GM23338 (cell line): ENCODE measurements around the gene C5orf58. TPM values are rescaled to one million over a fixed set of nuclear protein-coding genes. Genes with fewer than 3 reads are reported as not detected.

Experiments
- ATAC-seq: fragments of 200-7000 bp; cut with Tn5 transposase; 3 replicates; pipeline ENCODE4 v1.9.1; 2020
- DNase-seq: peaks from one replicate; pipeline ENCODE4 v3.0.0-alpha.2; 2015; ENCODE audit warnings: low spot score
- H2AFZ ChIP-seq: fragments of 200-600 bp; sonication (generic); 2 replicates; pipeline ENCODE4 v1.8.0; 2016; ENCODE audit warnings: antibody characterized with exemption, mild to moderate bottlenecking, moderate library complexity
- H3F3A ChIP-seq: fragments of 200-600 bp; sonication (generic); replicated peaks from 2 replicates; pipeline ENCODE4 v1.8.0; 2017; ENCODE audit warnings: antibody characterized with exemption, mixed run types, low read depth
- H3K27ac ChIP-seq: fragments of 200-600 bp; sonication (generic); 2 replicates; pipeline ENCODE4 v1.6.1; 2016; ENCODE audit warnings: low read depth
- H3K27me3 ChIP-seq: fragments of 200-600 bp; sonication (generic); 2 replicates; pipeline ENCODE4 v1.8.0; 2016; ENCODE audit warnings: mild to moderate bottlenecking, mixed run types, moderate library complexity; ENCODE audit not compliant: insufficient read depth
- H3K36me3 ChIP-seq: fragments of 200-600 bp; sonication (generic); 2 replicates; pipeline ENCODE4 v1.8.0; 2016; ENCODE audit warnings: mild to moderate bottlenecking; ENCODE audit not compliant: insufficient read depth
- H3K4me1 ChIP-seq: fragments of 200-600 bp; sonication (generic); 2 replicates; pipeline ENCODE4 v1.8.0; 2016; ENCODE audit warnings: mild to moderate bottlenecking, moderate library complexity; ENCODE audit not compliant: insufficient read depth
- H3K4me2 ChIP-seq: fragments of 200-600 bp; sonication (generic); 2 replicates; pipeline ENCODE4 v1.7.1; 2017; ENCODE audit warnings: mixed run types
- H3K4me3 ChIP-seq: fragments of 200-600 bp; sonication (generic); 2 replicates; pipeline ENCODE4 v1.6.1; 2016; ENCODE audit warnings: mixed run types
- H3K79me2 ChIP-seq: fragments of 200-600 bp; sonication (generic); replicated peaks from 2 replicates; pipeline ENCODE4 v1.8.0; 2017; ENCODE audit warnings: mild to moderate bottlenecking; ENCODE audit not compliant: insufficient read depth
- H3K9me2 ChIP-seq: fragments of 200-600 bp; sonication (generic); 2 replicates; pipeline ENCODE4 v1.8.0; 2017; ENCODE audit not compliant: insufficient read depth
- H4K20me1 ChIP-seq: fragments of 200-600 bp; sonication (generic); replicated peaks from 2 replicates; pipeline ENCODE4 v1.8.0; 2017; ENCODE audit warnings: mild to moderate bottlenecking; ENCODE audit not compliant: insufficient read depth
- H3K27ac Mint-ChIP-seq: 2 replicates; pipeline ENCODE4 v1.8.0; 2020; ENCODE audit warnings: inconsistent platforms, mild to moderate bottlenecking, moderate library complexity, mixed read lengths
- H3K27me3 Mint-ChIP-seq: 3 replicates; pipeline ENCODE4 v1.8.0; 2022; ENCODE audit warnings: low read depth, mild to moderate bottlenecking, moderate library complexity, mixed read lengths, inconsistent platforms; ENCODE audit not compliant: insufficient read depth, poor library complexity
- H3K36me3 Mint-ChIP-seq: 3 replicates; pipeline ENCODE4 v1.8.0; 2021; ENCODE audit warnings: low read depth, mild to moderate bottlenecking, inconsistent platforms, moderate library complexity, mixed read lengths
- H3K4me1 Mint-ChIP-seq: 3 replicates; pipeline ENCODE4 v1.8.0; 2020; ENCODE audit warnings: mild to moderate bottlenecking, inconsistent platforms, mixed read lengths
- H3K4me3 Mint-ChIP-seq: 3 replicates; pipeline ENCODE4 v1.8.0; 2021; ENCODE audit warnings: moderate library complexity, mild to moderate bottlenecking, inconsistent platforms, mixed read lengths
- H3K9me3 Mint-ChIP-seq: 3 replicates; pipeline ENCODE4 v1.8.0; 2020; ENCODE audit warnings: moderate library complexity, mild to moderate bottlenecking, inconsistent platforms, mixed read lengths
- CTCF ChIP-seq, 2 experiments: fragments of 200-600 bp in 1 of 2; sonication (generic) in 1 of 2; conservative IDR thresholded peaks; 2 replicates each; pipeline versions ENCODE4 v1.5.1 to v1.6.1; 2016 to 2017; ENCODE audit warnings: antibody characterized with exemption in 2 of 2, low read depth in 2 of 2, mild to moderate bottlenecking in 2 of 2, moderate library complexity in 1 of 2
- EZH2phosphoT487 ChIP-seq: fragments of 200-600 bp; sonication (generic); IDR thresholded peaks from one replicate; pipeline ENCODE4 v1.8.1; 2018; ENCODE audit warnings: antibody characterized with exemption; ENCODE audit not compliant: unreplicated experiment
- JUNB ChIP-seq: IDR thresholded peaks from one replicate; pipeline ENCODE4 v1.6.1; 2016; ENCODE audit warnings: antibody characterized with exemption; ENCODE audit not compliant: unreplicated experiment
- ZNF114 ChIP-seq: fragments of 250-450 bp; sonication (Bioruptor Pico); IDR thresholded peaks from 2 replicates; pipeline ENCODE4 v1.5.0; 2020; ENCODE audit warnings: mild to moderate bottlenecking, moderate library complexity
- ZNF331 ChIP-seq: fragments of 250-450 bp; sonication (Bioruptor Pico); IDR thresholded peaks from 2 replicates; pipeline ENCODE4 v1.5.0; 2020; ENCODE audit warnings: low read depth, mild to moderate bottlenecking, moderate library complexity
- ZNF462 ChIP-seq: fragments of 250-450 bp; sonication (Bioruptor Pico); IDR thresholded peaks from 2 replicates; pipeline ENCODE4 v1.5.0; 2020; ENCODE audit warnings: mild to moderate bottlenecking, moderate library complexity
- polyA plus RNA-seq: library from polyadenylated mRNA; unstranded; fragments of >200 nt; fragmentation: Nextera tagmentation; extraction: Ambion mirVana; gene quantifications from 2 replicates; pipeline ENCODE4 v1.2.1, GENCODE V29; 2016
- total RNA-seq: library from RNA; depleted of rRNA; stranded (reverse); fragments of >200 nt; shearing (Covaris generic); gene quantifications from 2 replicates; pipeline ENCODE4 v1.2.3, GENCODE V29; 2014

C5orf58 gene
- total and polyA plus RNA-seq, 2 experiments from 2014 or later, result 1.0 to 9.1 TPM

GRCh38 chr5:170223906-170224305 is 8.9 kb upstream of the C5orf58 start (continued):
- TF ChIP-seq ZNF462 (CRISPR knock-in tag) (no peak), ZNF114 (CRISPR knock-in tag) (no peak), EZH2phosphoT487 (no peak), JUNB (no peak)

GRCh38 chr5:170225326-170226128 is 7.3 kb upstream of the C5orf58 start:
- no peaks in the 10 kb centered on the region for H3K9me3 Mint-ChIP-seq
- no peak overlapping the region for H3K4me3 Mint-ChIP-seq
- peak; percentile 91 for DNase-seq
- Histone ChIP-seq H3K27me3 (no peaks in the 10 kb centered on the region), H3F3A (no peaks in the 10 kb centered on the region), H3K36me3 (no peaks in the 10 kb centered on the region), H3K9me2 (no peaks in the 10 kb centered on the region), H3K79me2 (no peaks in the 10 kb centered on the region), H3K4me3 (no peak overlapping the region), H3K4me1 (peaks cover 12% of the 10 kb centered on the region; the same call in 1 of the 2 replicates), H4K20me1 (no peaks in the 10 kb centered on the region), H2AFZ (no peak overlapping the region), H3K27ac (no peak overlapping the region), H3K4me2 (no peak overlapping the region)
- peak; percentile 77 for ATAC-seq
- H3K36me3 Mint-ChIP-seq, result no peaks in the 10 kb centered on the region
- TF ChIP-seq ZNF331 (CRISPR knock-in tag) (no peak), ZNF114 (CRISPR knock-in tag) (no peak), CTCF (conservative IDR thresholded peaks at IDR 0.05; ENCODE audit: low read depth in 2 of 2) (peak; percentile 91 to 96)
- H3K27me3 Mint-ChIP-seq, result peaks cover 6% of the 10 kb centered on the region
- H3K27ac Mint-ChIP-seq, result no peak overlapping the region
- H3K4me1 Mint-ChIP-seq, result peaks cover 43% of the 10 kb centered on the region
